HG02571 (cell line): ENCODE measurements around the gene TBPL2.
"Not testable (repeated sequence)": the region's sequence is repeated elsewhere in the genome, so short reads cannot be mapped to it uniquely, and the experiment has no call there.

Experiments
- ATAC-seq: cut with Tn5 transposase; IDR thresholded peaks from one replicate; pipeline ENCODE4 v1.9.1; 2021; ENCODE audit warnings: mild to moderate bottlenecking, moderate library complexity; ENCODE audit not compliant: unreplicated experiment

TBPL2 gene

DNA sequence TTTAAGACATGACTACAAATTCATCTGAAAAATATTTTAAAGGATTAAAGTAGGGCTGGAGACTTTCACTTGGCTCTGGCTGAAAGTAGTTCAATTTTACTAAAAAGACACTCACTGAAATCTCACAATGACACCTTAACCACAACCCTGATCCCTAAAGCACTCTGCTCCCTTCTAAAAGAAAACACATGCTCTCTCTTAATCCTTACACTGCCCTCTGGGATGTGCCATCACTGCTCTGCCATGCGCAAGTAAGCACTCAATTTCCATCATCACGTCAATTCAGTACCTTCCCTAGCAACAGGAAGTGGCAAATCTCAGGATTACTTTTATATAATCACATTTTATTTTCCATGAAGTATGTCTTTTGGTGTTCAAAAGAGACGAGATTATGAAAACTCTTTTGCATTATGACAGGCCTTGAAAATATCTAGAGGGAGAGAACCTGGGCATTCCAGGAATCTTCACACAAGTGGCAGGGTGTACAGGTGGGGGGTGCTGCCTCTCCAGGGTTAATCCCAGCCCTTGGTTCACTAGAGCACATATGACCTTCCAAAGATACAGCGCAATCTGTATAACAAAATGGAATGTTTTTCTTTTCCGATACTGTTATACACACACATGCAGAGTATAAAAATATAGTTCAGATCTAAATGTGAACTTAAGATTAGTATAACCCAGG is 36.1 kb downstream of the TBPL2 start:
- ATAC-seq: no peak

DNA sequence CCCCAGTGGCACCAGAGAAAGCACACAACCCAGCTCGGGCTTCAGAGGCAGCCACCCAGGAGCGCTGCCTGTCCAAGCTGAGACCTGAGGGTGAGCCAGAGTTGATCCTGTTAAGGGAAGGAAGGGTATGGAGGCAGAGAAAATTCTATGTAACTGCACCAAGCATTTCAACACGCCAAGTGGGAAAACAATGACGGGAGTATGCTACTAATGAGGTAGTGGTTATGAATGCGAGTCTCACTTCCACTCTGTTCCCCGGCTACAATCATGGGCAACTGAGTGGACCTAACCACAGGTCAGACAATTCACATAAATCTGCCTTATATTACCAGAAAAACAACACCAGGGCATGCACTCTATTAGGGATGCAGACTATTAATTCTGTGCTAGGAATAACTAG is 38.7 kb downstream of the TBPL2 start:
- ATAC-seq: no peak

GRCh38 chr14:55399852-55400251 is 40.6 kb downstream of the TBPL2 start:
- no peak for ATAC-seq

GRCh38 chr14:55399183-55399582 is 41.2 kb downstream of the TBPL2 start:
- ATAC-seq: no peak

- ATAC-seq: no peak
Observed at GRCh38 chr14:55398679-55399078, 41.7 kb downstream of the TBPL2 start.

DNA sequence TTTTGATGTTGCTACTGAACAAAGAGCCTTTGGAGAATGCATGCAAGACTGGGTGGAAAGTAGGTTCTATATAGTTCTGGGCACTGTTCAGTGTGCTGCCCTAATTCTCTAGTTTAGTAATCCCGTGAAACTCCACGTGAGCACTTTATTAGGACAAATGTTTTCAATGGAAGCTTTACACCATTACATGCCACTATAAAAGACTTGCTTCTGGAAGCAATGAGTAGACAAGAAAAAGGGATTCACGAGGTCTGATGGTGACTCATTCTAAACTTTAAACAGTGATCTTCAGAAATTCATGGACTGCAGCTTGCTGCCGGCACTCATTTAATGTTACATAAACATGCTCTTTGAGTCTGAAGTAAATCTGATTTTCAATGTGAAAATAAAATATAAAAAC is 51.1 kb downstream of the TBPL2 start:
- ATAC-seq: no peak

DNA sequence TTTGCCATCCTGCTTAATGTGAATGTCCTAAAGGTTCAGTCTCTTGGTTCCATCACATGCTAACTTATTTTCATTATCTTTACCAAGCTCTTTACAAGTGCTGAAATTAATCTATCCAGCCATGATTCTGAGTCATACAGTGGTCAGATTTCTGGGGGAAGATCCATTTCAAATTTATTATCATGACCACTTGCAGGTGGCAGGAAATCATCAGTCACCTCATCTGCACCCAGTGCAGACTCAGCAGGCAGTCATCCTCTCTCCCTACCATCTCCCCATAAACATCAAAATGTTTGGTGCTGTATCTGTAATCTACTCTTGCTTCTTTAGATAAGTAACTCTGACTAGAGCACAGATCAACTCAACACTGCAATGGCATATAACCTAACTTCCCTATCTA is 52.3 kb downstream of the TBPL2 start:
- no peak for ATAC-seq

- ATAC-seq: no peak
Observed at GRCh38 chr14:55387121-55387520, 53.3 kb downstream of the TBPL2 start.

GRCh38 chr14:55386037-55386808 is 54.2 kb downstream of the TBPL2 start:
- no peak for ATAC-seq

DNA sequence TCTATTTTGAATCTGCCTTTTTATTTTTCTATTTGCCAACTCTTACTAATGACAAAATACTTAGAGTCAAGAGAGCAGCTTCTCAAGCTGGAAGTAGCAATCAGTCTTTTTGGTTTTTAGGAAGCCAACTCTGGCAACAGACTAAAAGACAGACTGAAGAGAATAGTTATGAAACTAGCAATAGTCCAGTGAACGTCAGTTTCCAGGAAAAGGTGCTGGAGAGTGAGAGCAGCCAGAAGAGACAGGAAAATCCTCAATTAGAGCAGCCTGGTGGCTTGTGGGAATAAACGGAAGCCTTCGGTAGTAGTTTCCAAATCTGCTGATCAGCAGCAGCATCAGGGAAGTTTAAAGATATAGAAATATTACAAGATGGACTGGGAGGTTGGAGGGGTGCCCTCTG is 55.9 kb downstream of the TBPL2 start:
- ATAC-seq: no peak

- ATAC-seq: no peak
Observed at GRCh38 chr14:55383541-55384140, 56.8 kb downstream of the TBPL2 start.

DNA sequence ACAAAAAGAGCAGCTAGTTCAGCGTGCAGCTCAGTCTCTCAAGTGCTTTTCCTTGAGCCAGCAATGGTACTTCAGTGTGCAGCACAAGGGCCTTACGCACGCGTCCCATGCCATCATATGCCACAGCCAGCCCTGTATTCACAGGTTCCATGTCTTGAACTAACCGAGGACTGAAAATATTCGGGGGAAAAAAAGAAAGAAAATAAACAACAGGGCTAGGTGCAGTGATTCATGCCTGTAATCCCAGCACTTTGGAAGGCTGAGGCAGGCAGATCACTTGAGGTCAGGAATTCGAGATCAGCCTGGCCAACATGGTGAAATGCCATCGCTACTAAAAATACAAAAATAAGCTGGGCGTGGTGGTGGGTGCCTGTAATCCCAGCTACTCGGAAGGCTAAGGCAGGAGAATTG is 57.4 kb downstream of the TBPL2 start:
- ATAC-seq: not testable (repeated sequence)

DNA sequence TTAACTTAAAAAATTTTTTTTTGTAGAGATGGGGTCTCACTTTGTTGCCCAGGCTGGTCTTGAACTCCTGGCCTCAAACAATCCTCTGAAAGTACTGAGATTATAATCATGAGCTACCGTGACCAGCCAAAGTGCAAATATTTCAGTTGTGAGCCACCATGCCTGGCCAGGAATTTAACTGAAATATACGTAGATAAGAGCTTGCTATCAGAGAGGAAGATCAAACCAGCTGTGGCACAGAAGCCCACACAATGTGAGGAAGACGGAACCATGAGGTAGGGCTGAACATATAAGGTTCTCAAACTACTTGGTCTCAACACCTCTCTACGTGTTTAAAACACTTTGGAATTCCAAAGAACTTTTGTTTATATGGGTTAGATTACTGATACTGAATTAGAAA is 57.9 kb downstream of the TBPL2 start:
- no peak for ATAC-seq

- ATAC-seq: no peak
Observed at GRCh38 chr14:55381561-55381960, 58.9 kb downstream of the TBPL2 start.

DNA sequence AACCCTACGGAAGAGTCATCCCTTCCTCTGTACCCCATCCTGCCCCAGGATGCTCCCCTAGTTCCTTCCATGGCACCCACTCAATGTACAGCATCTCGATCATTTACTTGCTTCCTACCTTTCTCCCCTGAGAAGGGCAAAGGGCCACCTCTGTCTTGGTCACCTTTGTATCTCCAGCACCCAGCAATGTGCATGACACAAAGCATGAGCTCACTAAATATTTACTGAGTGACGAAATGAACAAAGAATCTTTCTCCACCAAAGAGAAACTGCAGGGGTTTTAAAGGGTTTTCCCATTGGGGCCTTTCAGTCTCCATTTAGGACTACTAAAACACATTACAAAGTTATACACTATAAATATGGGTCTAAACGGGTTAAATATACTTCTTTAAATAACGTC is 59.4 kb downstream of the TBPL2 start:
- no peak for ATAC-seq

DNA sequence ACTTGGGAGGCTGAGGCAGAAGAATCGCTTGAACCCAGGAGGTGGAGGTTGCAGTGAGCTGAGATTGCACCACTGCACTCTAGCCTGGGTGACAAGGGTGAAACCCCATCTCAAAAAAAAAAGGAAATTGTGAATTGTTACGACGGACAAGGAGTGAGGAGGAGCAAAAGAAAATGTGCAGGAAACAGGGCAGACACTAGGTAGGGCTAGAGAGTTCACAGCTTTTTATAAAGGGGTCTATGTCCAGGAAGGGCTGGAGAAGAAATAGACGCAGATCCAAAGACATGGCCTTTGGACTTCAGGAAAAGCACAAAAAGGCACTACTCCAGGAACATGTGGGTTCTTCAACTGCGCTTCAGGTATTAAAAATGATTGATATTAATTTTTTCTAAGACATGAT is 63.2 kb downstream of the TBPL2 start:
- ATAC-seq: no peak

DNA sequence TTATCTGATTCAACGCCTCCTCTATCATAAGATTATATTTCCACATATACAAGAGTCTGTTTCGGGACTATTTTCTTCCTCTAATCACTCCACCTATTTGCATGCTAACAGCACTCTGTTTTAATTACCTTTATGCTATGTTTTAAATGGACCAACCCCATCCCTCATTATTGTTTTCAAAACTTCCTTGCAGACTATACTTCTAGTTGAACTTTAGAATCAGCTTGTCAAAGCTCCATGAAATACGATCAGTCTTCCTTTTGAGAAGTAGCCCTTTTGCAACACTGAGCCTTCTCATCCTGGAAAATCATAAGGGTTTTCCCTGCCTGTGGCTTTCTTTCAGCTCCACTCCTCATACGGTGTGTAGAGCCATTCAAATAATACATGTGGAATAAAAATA is 65.6 kb downstream of the TBPL2 start:
- no peak for ATAC-seq

DNA sequence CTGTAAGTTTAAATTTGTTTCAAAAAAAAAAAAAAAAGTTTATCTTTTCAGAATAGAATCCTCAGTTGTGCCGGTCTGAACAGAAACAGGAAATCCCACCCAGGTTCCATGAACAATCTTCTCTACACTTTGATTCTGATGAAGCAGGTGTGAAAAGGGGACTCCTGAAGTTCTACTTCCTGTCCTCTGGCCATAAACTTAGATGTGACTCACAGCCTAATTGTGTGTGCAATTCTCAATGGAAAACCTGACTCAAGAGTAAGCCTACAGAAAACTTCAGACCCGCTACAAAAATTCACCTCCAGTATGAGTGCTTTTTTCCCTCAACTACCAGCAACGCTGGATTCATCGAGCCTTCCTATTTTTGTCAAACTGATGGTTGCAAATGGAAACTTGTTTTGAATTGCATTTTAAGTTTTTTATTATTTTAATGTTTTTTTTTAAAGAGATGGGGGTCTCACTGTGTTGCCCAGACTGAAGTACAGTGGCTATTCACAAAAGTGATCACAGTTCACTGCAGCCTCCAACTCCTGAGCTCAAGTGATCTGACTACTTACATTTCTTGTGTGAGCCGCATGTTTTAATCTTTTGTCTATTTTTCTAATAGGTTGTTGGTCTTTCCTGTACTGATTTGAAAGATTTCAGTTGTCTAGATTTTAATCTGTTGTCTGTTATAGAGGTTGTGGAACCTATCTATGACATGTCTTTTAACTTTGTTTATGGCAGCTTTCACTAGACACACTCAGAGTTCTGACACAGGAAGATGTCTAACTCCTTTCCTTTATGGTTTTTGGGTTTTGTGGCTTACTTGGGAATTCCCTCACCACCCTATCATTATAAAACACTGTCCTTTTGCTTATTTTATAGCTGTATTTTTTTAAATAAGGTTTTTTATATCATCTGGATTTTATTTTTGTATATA is 66.4 kb downstream of the TBPL2 start:
- ATAC-seq: no peak

DNA sequence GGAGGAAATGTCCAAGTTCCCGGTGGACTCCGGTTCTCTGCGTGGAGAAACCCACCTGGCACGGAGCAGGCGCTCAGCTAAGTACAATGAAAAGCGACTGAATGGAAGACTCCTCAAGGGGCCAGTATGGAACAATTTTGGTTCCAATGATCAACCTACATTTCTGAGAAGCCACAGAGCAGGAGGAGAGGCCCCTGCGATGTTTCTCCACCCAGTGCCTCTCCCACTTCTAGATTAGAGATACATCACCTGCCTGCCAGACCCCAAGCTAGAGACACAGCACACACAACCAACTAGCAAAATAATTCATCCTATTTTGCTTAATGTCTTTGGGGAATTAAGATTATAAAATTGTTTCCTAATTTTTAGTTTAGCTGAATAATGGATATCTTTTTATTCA is 67.6 kb downstream of the TBPL2 start:
- no peak for ATAC-seq

DNA sequence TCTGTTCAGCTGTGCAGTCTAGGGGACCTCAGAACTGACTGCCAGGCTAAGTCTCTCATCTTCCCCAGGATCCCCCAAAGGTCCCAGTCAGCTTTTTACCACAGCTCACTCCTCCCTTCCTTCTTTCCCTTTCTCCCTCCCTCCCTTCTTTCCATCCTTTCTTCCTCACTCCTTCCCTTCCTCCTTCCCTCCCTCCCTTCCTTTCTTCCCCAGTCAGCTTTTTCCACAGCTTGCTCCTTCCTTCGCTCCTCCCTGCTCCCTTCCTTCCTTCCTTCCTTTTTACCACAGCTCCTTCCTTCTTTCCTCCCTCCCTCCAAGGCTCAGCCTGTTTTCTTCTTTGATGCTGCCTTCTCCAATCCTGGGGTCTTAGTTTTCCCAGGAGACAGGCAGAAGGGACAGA is 68.0 kb downstream of the TBPL2 start:
- no peak for ATAC-seq

GRCh38 chr14:55370883-55371455 is 69.4 kb downstream of the TBPL2 start:
- ATAC-seq: no peak
